K562 (cell line): Measurements from ENCODE around the gene PRICKLE4. TPM values are rescaled to one million over a fixed set of nuclear protein-coding genes. Genes with fewer than 3 reads are reported as not detected.
A peak's percentile ranks its signal among the peaks of the same experiment; 100 is the strongest.

ENCODE experiments used
- ASH1L ChIP-seq: fragments of 450-650 bp; IDR thresholded peaks from 2 replicates; pipeline ENCODE4 v1.6.1; 2018; ENCODE audit warnings: borderline replicate concordance, mild to moderate bottlenecking, low read depth; ENCODE audit not compliant: partially characterized antibody
- CXXC5 ChIP-seq: fragments of 250-450 bp; sonication (Bioruptor Pico); IDR thresholded peaks from 2 replicates; pipeline ENCODE4 v1.8.0; 2022; ENCODE audit warnings: inconsistent platforms, mild to moderate bottlenecking, moderate library complexity
- FOXJ2 ChIP-seq: fragments of 200-800 bp; sonication (Bioruptor generic); IDR thresholded peaks from 2 replicates; pipeline ENCODE4 v1.6.1; 2016; ENCODE audit warnings: missing genetic modification characterization, missing compliant biosample characterization
- HLTF ChIP-seq: fragments of 450-650 bp; IDR thresholded peaks from 2 replicates; pipeline ENCODE4 v1.6.1; 2016
- NBN ChIP-seq: fragments of 450-650 bp; IDR thresholded peaks from 2 replicates; pipeline ENCODE4 v1.6.1; 2016; ENCODE audit warnings: low read depth, mild to moderate bottlenecking
- PREB ChIP-seq: sonication (generic); formaldehyde crosslinking; IDR thresholded peaks from 2 replicates; pipeline ENCODE4 v1.8.1; 2023; ENCODE audit warnings: mild to moderate bottlenecking, missing genetic modification reagents
- RAD21 ChIP-seq, 2 experiments: fragments of 250-450 bp in 1 of 2; fragments of 450-650 bp in 1 of 2; sonication (Bioruptor Pico) in 1 of 2; formaldehyde crosslinking in 1 of 2; IDR thresholded peaks in 1 of 2; conservative IDR thresholded peaks in 1 of 2; 2 replicates each; pipeline versions ENCODE4 v1.4.0 to v1.8.0; 2020 to 2022; ENCODE audit warnings: mild to moderate bottlenecking in 2 of 2, moderate library complexity in 1 of 2
- RBFOX2 ChIP-seq: fragments of 200-400 bp; formaldehyde crosslinking; IDR thresholded peaks from 2 replicates; pipeline ENCODE4 v1.6.1; 2017; ENCODE audit warnings: low read depth, mild to moderate bottlenecking, low read length, moderate library complexity
- RBM25 ChIP-seq: fragments of 200-400 bp; formaldehyde crosslinking; IDR thresholded peaks from 2 replicates; pipeline ENCODE4 v1.6.1; 2018; ENCODE audit warnings: low read length, low read depth, moderate library complexity; ENCODE audit not compliant: severe bottlenecking
- SOX6 ChIP-seq: fragments of 450-650 bp; IDR thresholded peaks from 2 replicates; pipeline ENCODE4 v1.6.1; 2014; ENCODE audit warnings: mild to moderate bottlenecking
- SRF ChIP-seq, 2 experiments: fragments of 250-450, 450-650 bp in 1 of 2; sonication (Bioruptor Pico) in 1 of 2; sonication (generic) in 1 of 2; formaldehyde crosslinking; IDR thresholded peaks; 2 replicates each; pipeline versions ENCODE4 v1.5.0 to v1.5.1; 2020 to 2022; ENCODE audit warnings: mild to moderate bottlenecking in 1 of 2, missing genetic modification reagents in 1 of 2
- STAG1 ChIP-seq: sonication (generic); formaldehyde crosslinking; IDR thresholded peaks from 2 replicates; pipeline ENCODE4 v1.5.0; 2020; ENCODE audit warnings: missing genetic modification reagents, borderline replicate concordance
- TEAD1 ChIP-seq, 2 experiments: fragments of 450-650 bp in 1 of 2; sonication (generic) in 1 of 2; formaldehyde crosslinking; IDR thresholded peaks; 2 replicates each; pipeline versions ENCODE4 v1.4.0 to v1.8.0; 2020 to 2022; ENCODE audit warnings: mild to moderate bottlenecking in 2 of 2, missing genetic modification reagents in 1 of 2
- ZNF224 ChIP-seq: sonication (generic); formaldehyde crosslinking; IDR thresholded peaks from 2 replicates; pipeline ENCODE4 v1.8.0; 2022; ENCODE audit warnings: mild to moderate bottlenecking, missing genetic modification reagents
- ZNF766 ChIP-seq: fragments of 200-800 bp; sonication (Bioruptor generic); conservative IDR thresholded peaks from 2 replicates; pipeline ENCODE4 v1.6.1; 2016; ENCODE audit warnings: missing genetic modification characterization, missing compliant biosample characterization
- polyA plus RNA-seq, 8 experiments: library from polyadenylated mRNA; depleted of rRNA in 4 of 8; stranded (reverse) in 5 of 8; unstranded in 3 of 8; fragments of >200 nt; fragmentation: Nextera tagmentation in 2 of 8; fragmentation: Illumina TruSeq in 1 of 8; extraction: Ambion mirVana in 2 of 8; extraction: Trizol in 1 of 8; gene quantifications; 2 replicates each; pipeline versions ENCODE4 v1.2.1 to v1.2.3, GENCODE V29; 2011 to 2014; ENCODE audit warnings: inconsistent platforms in 1 of 8, missing spikeins in 1 of 8
- total RNA-seq, 7 experiments: library from RNA; depleted of rRNA in 6 of 7; stranded (reverse); fragments of >200 nt in 6 of 7; fragmentation: Illumina TruSeq in 2 of 7; extraction: Trizol in 2 of 7; gene quantifications; 2 replicates each; pipeline versions ENCODE4 v1.2.1 to v1.2.3, GENCODE V29; 2011 to 2021; ENCODE audit warnings: low replicate concordance in 1 of 7
- TF ChIP-seq, protein P1 (sequence below): fragments of 450-650 bp; IDR thresholded peaks from 2 replicates; pipeline ENCODE4 v1.7.1; 2018; ENCODE audit warnings: mild to moderate bottlenecking, low read depth; ENCODE audit not compliant: partially characterized antibody
- TF ChIP-seq, protein P2 (sequence below): fragments of 250-450 bp; sonication (Bioruptor Pico); IDR thresholded peaks from 2 replicates; pipeline ENCODE4 v1.4.0; 2020; ENCODE audit warnings: mild to moderate bottlenecking, moderate library complexity
- TF ChIP-seq, protein P3 (sequence below): fragments of 450-650 bp; IDR thresholded peaks from 2 replicates; pipeline ENCODE4 v1.6.1; 2016; ENCODE audit warnings: borderline replicate concordance

The PRICKLE4 gene
- total and polyA plus RNA-seq, 9 of the 15 experiments (the other 6 are each of a cell fraction or from before 2014, with no cell fraction given): 0.20 to 0.32 (median 0.27) TPM; not detected in 6

DNA sequence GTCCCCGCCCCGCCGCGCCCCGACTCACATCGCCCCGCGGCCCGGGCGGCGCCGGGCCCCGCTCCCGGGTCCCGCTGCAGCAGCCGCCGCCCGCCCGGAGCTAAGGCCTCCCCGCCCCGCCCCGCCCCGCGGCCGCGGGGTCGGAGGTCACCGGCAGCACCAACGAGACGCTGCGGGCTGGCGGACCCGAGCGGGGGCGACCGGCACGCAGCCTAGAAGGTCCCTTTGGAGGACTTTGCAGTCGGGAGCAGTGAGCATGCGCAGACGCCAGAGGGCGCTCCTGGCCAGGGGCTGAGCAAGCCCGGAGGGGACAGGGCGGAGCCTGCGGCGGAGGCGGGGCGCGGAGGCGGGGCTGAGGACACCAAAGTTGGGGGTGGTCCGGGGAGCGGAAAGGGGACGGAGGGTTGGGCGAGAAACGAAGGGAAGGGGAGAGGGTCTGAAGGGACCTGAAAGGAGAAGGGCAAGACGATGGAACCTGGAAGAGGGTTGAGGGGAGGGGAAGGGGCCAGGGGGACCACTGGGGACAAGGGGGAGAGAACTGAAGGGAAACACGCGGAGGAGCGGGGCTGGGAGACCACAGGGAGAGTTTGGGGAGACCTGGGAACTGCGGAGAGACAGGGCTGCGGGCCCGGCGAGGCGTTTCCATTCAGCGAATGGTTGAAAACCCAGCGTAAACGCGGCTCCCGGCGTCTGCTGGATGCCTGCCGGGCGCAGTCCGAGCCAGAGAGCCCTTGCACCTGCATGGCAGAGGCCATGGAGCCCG is 613 bp upstream of the PRICKLE4 start, which contains the start of gene FRS3 (continued):
- TF ChIP-seq RAD21 (CRISPR knock-in tag; conservative IDR thresholded peaks at IDR 0.05 in 1 of 2, IDR thresholded peaks at IDR 0.05 in 1 of 2) (peak; percentile 99), ZNF224 (no peak), SRF (CRISPR knock-in tag; IDR thresholded peaks at IDR 0.05) (peak in 1 of 2 experiments; percentile 68; a peak in 1 of 4 replicates), RBM25 (peak; percentile 35), NBN (peak; percentile 60; the same call in 1 of the 2 replicates), ZNF766 (CRISPR knock-in tag) (no peak), PREB (CRISPR knock-in tag) (peak; percentile 17; the same call in 1 of the 2 replicates), HLTF (peak; percentile 71; the same call in 1 of the 2 replicates), FOXJ2 (0 out of 2 replicates have a peak, but pooled peaks have one; percentile 17), RBFOX2 (peak; percentile 54), SOX6 (peak; percentile 35; the same call in 1 of the 2 replicates), STAG1 (peak; percentile 99), TEAD1 (CRISPR knock-in tag; IDR thresholded peaks at IDR 0.05) (peak; percentile 1 to 84; a peak in 1 of 4 replicates), CXXC5 (CRISPR knock-in tag) (peak; percentile 92), ASH1L (no peak)
- TF ChIP-seq, protein P1, sequence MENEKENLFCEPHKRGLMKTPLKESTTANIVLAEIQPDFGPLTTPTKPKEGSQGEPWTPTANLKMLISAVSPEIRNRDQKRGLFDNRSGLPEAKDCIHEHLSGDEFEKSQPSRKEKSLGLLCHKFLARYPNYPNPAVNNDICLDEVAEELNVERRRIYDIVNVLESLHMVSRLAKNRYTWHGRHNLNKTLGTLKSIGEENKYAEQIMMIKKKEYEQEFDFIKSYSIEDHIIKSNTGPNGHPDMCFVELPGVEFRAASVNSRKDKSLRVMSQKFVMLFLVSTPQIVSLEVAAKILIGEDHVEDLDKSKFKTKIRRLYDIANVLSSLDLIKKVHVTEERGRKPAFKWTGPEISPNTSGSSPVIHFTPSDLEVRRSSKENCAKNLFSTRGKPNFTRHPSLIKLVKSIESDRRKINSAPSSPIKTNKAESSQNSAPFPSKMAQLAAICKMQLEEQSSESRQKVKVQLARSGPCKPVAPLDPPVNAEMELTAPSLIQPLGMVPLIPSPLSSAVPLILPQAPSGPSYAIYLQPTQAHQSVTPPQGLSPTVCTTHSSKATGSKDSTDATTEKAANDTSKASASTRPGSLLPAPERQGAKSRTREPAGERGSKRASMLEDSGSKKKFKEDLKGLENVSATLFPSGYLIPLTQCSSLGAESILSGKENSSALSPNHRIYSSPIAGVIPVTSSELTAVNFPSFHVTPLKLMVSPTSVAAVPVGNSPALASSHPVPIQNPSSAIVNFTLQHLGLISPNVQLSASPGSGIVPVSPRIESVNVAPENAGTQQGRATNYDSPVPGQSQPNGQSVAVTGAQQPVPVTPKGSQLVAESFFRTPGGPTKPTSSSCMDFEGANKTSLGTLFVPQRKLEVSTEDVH: no peak
- TF ChIP-seq, protein P2, sequence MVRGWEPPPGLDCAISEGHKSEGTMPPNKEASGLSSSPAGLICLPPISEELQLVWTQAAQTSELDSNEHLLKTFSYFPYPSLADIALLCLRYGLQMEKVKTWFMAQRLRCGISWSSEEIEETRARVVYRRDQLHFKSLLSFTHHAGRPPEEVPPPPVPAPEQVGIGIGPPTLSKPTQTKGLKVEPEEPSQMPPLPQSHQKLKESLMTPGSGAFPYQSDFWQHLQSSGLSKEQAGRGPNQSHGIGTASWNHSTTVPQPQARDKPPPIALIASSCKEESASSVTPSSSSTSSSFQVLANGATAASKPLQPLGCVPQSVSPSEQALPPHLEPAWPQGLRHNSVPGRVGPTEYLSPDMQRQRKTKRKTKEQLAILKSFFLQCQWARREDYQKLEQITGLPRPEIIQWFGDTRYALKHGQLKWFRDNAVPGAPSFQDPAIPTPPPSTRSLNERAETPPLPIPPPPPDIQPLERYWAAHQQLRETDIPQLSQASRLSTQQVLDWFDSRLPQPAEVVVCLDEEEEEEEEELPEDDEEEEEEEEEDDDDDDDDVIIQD: no peak
- TF ChIP-seq, protein P3, sequence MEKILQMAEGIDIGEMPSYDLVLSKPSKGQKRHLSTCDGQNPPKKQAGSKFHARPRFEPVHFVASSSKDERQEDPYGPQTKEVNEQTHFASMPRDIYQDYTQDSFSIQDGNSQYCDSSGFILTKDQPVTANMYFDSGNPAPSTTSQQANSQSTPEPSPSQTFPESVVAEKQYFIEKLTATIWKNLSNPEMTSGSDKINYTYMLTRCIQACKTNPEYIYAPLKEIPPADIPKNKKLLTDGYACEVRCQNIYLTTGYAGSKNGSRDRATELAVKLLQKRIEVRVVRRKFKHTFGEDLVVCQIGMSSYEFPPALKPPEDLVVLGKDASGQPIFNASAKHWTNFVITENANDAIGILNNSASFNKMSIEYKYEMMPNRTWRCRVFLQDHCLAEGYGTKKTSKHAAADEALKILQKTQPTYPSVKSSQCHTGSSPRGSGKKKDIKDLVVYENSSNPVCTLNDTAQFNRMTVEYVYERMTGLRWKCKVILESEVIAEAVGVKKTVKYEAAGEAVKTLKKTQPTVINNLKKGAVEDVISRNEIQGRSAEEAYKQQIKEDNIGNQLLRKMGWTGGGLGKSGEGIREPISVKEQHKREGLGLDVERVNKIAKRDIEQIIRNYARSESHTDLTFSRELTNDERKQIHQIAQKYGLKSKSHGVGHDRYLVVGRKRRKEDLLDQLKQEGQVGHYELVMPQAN: peak; percentile 71
